ENCODE measurements around the gene PRKCZ.

Gene PRKCZ

GRCh38 chr1:2084306-2084705, 34.1 kb downstream of the PRKCZ start:
- no peak for DNase-seq (ENCODE audit: low read depth)
- H3K4me3 ChIP-seq (ENCODE audit: low read depth, low read length) = no peak overlapping the region
- TF ChIP-seq CTCF (IDR thresholded peaks at IDR 0.05; ENCODE audit: control insufficient read depth, extremely low read depth, insufficient read depth) = no peak

DNA sequence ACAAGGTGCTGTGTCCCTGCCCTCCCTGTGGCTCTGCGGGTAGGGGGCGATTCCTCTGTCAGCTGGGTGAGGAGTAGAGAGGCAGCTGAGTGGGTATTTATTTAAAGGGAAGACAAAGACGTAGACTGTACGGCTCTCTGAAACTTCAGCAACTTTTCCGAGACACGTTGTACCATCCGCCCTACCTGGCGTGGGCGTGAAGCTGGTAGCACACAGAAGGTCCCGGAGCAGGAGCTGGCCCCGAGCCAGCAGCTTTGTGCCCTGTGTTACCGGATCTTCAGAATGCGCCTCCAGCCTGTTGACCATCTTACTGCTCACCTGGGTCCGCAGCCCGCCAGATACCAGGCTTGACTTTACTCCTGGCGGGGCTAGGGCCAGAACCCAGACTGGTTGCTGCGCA, 34.9 kb downstream of the PRKCZ start:
- H3K4me3 ChIP-seq (ENCODE audit: low read depth, low read length) = no peak overlapping the region
- DNase-seq (ENCODE audit: low read depth) = no peak
- no peak for TF ChIP-seq CTCF (IDR thresholded peaks at IDR 0.05; ENCODE audit: control insufficient read depth, extremely low read depth, insufficient read depth)

DNA sequence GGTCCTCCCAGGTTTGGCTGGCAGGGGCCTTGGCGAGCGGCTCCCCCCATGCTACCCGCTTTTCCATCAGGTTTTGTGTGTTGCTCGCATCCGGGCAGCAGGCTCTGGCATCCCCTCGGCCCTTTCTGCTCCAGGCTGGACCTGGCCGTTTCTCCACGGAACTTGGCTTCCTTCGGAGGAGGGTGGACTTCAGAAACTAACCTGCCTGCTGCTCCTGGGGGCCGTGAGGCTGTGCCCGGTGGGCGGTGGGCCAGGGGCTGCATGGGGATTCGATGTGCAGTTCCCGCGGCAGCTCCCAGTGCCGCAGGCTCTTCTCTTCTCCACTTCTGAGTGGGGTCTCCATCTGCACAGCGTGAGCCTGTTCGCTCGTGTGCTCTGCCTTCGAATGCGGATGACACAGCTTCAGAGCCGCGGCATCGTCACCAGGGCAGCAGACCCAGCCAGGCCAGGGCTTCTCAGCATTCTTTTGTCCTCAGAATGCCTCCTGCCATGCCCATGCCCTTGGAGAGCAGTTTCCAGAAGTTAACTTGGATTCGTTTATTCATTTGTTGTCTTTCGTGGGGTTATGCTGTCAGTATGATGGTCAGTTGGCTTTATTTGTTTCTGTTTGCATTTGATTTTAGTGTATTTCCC, 36.4 kb downstream of the PRKCZ start:
- no peak for TF ChIP-seq CTCF (IDR thresholded peaks at IDR 0.05; ENCODE audit: control insufficient read depth, extremely low read depth, insufficient read depth)
- no peak for DNase-seq (ENCODE audit: low read depth)
- H3K4me3 ChIP-seq (ENCODE audit: low read depth, low read length) = no peak overlapping the region

GRCh38 chr1:2087766-2088165, 37.6 kb downstream of the PRKCZ start:
- no peak overlapping the region for H3K4me3 ChIP-seq (ENCODE audit: low read depth, low read length)
- DNase-seq (ENCODE audit: low read depth) = no peak
- no peak for TF ChIP-seq CTCF (IDR thresholded peaks at IDR 0.05; ENCODE audit: control insufficient read depth, extremely low read depth, insufficient read depth)

GRCh38 chr1:2088458-2088857, 38.2 kb downstream of the PRKCZ start:
- no peak overlapping the region for H3K4me3 ChIP-seq (ENCODE audit: low read depth, low read length)
- no peak for DNase-seq (ENCODE audit: low read depth)
- no peak for TF ChIP-seq CTCF (IDR thresholded peaks at IDR 0.05; ENCODE audit: control insufficient read depth, extremely low read depth, insufficient read depth)

GRCh38 chr1:2089051-2089450, 38.8 kb downstream of the PRKCZ start:
- no peak for TF ChIP-seq CTCF (IDR thresholded peaks at IDR 0.05; ENCODE audit: control insufficient read depth, extremely low read depth, insufficient read depth)
- no peak for DNase-seq (ENCODE audit: low read depth)
- no peak overlapping the region for H3K4me3 ChIP-seq (ENCODE audit: low read depth, low read length)

DNA sequence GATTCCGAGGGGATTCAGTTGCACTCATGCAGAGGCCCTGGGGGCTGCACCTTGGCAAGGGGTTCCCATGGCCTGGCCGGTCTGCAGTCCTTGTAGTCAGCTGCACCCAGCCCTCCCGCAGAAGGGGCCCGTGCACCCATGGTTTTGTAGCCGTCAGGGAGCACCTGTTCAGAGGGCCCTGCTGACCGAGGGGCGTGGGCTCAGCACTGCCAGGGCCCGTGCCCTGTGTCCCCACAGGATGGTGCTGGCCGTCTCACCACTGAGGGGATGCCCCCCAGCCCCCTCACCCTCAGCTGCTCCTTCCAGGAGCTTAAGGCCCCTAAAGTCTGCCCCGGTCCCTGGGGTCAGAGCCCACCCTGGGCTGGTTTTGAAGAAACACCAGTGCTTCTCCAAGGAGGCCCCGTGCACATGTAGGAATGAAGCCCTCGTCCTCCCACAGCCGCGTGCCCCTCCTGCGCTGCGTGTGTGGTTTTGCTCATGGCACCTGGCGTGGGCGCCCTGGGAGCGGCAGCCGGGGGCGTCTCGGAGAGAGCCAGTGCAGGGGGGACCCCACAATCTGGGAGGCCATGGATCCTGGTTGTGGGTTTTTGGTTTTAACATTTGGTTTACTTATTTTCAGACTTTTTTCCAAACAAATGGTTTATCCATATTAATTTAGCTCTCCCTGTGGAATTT, 40.1 kb downstream of the PRKCZ start:
- no peak for DNase-seq (ENCODE audit: low read depth)
- no peak overlapping the region for H3K4me3 ChIP-seq (ENCODE audit: low read depth, low read length)
- TF ChIP-seq CTCF (IDR thresholded peaks at IDR 0.05; ENCODE audit: control insufficient read depth, extremely low read depth, insufficient read depth) = no peak

Measured in LNCaP clone FGC (cell line).